ENCODE data around the gene KIZ. TPM values are rescaled to one million over a fixed set of nuclear protein-coding genes. Genes with fewer than 3 reads are reported as not detected.

The KIZ gene
- total and polyA plus RNA-seq, 2 experiments from 2014 or later, result 58.3 to 63.6 TPM

DNA sequence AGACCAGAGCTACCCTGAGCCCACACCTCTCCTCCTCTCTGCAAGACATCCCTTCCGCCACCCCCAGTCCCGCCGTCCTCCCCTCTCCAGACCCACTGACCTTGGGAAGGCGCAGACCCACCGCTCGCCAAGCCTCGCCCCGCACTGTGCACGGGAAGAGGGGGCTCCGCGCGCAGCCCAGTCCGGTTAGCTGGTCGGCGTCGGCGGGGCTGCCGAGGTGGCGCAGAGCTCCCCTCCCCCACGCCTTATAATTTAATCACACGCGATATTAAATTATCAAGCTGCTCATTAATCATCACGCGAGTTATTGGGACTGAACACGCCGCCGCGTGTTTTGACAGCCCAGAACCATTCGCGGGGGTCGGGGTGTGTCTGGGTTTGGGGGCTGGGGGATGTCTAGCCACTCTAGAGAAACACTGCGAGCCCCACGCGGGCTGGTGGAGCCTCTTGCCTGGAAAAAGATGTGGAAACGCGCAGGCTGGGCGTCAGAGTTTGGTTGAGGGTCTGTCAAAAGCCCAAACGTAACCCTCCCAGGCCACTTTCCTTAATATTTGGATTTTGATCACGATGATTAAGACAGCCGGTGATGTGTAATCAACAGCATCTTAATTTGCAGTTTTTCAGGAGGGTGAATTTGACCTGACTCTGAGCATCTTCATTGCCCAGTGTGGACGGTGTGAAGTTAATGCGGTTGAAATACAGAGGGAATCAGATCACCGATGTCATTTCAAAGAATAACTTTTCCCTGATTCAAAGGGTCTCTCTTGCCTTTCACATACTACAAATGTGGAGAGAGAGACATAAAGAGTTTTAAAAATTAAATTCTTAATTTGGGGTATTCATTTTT lies 19.5 kb upstream of the KIZ start, which contains the start of gene LINC00237:
TSS of gene LINC00237 (minus strand) at position 188 of the 847 bp plus-strand sequence.
- peak within 1 kb of the TSS; percentile 67 for H3K4me3 ChIP-seq
- ATAC-seq, result peak; percentile 11
- H3K4me2 ChIP-seq, result peak within 1 kb of the TSS; percentile 90
- no peaks in the 10 kb centered on the region; the same call in 1 of the 2 replicates for H3K79me2 ChIP-seq (replicated peaks; ENCODE audit: insufficient read depth)
- H3K36me3 ChIP-seq (ENCODE audit: insufficient read depth), result no peaks in the 10 kb centered on the region
- Mint-ChIP-seq H3K27me3 (ENCODE audit: insufficient read depth, low read depth, poor library complexity) (peaks cover 72% of the 10 kb centered on the region), H3K4me1 (peaks cover 30% of the 10 kb centered on the region), H3K4me3 (peak within 1 kb of the TSS; percentile 77), H3K9me3 (no peaks in the 10 kb centered on the region), H3K27ac (no peak within 1 kb of the TSS), H3K36me3 (ENCODE audit: low read depth) (no peaks in the 10 kb centered on the region; the same call in 2 of the 3 replicates)
- peaks cover 79% of the 10 kb centered on the region for H3K27me3 ChIP-seq (ENCODE audit: insufficient read depth)
- no peaks in the 10 kb centered on the region for H4K20me1 ChIP-seq (replicated peaks; ENCODE audit: insufficient read depth)
- peaks cover 10% of the 10 kb centered on the region for H3F3A ChIP-seq (replicated peaks; ENCODE audit: low read depth)
- peak; percentile 43 for DNase-seq (ENCODE audit: low spot score)
- TF ChIP-seq EZH2 (IDR thresholded peaks at IDR 0.05; ENCODE audit: low read depth, unreplicated experiment) (peak; percentile 62), ZNF331 (CRISPR knock-in tag; IDR thresholded peaks at IDR 0.05; ENCODE audit: low read depth) (no peak)
- no peak within 1 kb of the TSS for H3K27ac ChIP-seq (ENCODE audit: low read depth)
- H2AFZ ChIP-seq, result peak within 1 kb of the TSS; percentile 92
- peaks cover 41% of the 10 kb centered on the region for H3K4me1 ChIP-seq (ENCODE audit: insufficient read depth)
- H3K9me2 ChIP-seq (ENCODE audit: insufficient read depth), result no peaks in the 10 kb centered on the region

DNA sequence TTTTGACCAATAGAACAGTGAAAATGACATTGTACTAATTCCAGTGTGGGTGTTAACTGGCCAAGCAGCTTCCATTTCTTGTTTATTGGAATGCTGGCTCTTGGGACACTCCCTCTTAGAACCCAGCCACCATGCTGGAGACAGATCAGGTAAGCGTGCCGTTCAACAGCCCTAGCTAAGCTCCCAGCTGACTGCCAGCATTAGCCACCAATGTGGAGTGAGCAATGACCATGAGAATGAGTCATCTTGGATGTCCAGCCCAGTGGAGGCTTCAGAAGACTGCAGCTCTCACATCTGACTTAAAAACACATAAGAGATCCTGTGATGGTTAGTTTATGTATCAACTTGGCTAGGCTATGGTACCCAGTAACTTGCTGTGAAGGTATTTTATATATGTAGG lies 16.7 kb upstream of the KIZ start:
- Histone ChIP-seq H3K27me3 (ENCODE audit: insufficient read depth) (peaks cover 51% of the 10 kb centered on the region), H3K4me3 (no peak overlapping the region), H4K20me1 (replicated peaks; ENCODE audit: insufficient read depth) (no peaks in the 10 kb centered on the region), H3K4me2 (no peak overlapping the region), H3F3A (replicated peaks; ENCODE audit: low read depth) (no peaks in the 10 kb centered on the region; the same call in 1 of the 2 replicates), H3K36me3 (ENCODE audit: insufficient read depth) (no peaks in the 10 kb centered on the region), H3K4me1 (ENCODE audit: insufficient read depth) (peaks cover 37% of the 10 kb centered on the region), H3K9me2 (ENCODE audit: insufficient read depth) (no peaks in the 10 kb centered on the region), H3K27ac (ENCODE audit: low read depth) (no peak overlapping the region), H2AFZ (no peak overlapping the region), H3K79me2 (replicated peaks; ENCODE audit: insufficient read depth) (no peaks in the 10 kb centered on the region)
- Mint-ChIP-seq H3K27me3 (ENCODE audit: insufficient read depth, low read depth, poor library complexity) (peaks cover 47% of the 10 kb centered on the region), H3K27ac (no peak overlapping the region), H3K9me3 (no peaks in the 10 kb centered on the region), H3K4me3 (no peak overlapping the region), H3K4me1 (peaks cover 26% of the 10 kb centered on the region), H3K36me3 (ENCODE audit: low read depth) (no peaks in the 10 kb centered on the region)
- DNase-seq (ENCODE audit: low spot score), result no peak
- no peak for ATAC-seq
- TF ChIP-seq POLR2AphosphoS5 (IDR thresholded peaks at IDR 0.05; ENCODE audit: low read depth), result no peak
- TF ChIP-seq, protein P1, sequence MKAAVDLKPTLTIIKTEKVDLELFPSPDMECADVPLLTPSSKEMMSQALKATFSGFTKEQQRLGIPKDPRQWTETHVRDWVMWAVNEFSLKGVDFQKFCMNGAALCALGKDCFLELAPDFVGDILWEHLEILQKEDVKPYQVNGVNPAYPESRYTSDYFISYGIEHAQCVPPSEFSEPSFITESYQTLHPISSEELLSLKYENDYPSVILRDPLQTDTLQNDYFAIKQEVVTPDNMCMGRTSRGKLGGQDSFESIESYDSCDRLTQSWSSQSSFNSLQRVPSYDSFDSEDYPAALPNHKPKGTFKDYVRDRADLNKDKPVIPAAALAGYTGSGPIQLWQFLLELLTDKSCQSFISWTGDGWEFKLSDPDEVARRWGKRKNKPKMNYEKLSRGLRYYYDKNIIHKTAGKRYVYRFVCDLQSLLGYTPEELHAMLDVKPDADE (IDR thresholded peaks at IDR 0.05), result no peak
- TF ChIP-seq, protein P2, sequence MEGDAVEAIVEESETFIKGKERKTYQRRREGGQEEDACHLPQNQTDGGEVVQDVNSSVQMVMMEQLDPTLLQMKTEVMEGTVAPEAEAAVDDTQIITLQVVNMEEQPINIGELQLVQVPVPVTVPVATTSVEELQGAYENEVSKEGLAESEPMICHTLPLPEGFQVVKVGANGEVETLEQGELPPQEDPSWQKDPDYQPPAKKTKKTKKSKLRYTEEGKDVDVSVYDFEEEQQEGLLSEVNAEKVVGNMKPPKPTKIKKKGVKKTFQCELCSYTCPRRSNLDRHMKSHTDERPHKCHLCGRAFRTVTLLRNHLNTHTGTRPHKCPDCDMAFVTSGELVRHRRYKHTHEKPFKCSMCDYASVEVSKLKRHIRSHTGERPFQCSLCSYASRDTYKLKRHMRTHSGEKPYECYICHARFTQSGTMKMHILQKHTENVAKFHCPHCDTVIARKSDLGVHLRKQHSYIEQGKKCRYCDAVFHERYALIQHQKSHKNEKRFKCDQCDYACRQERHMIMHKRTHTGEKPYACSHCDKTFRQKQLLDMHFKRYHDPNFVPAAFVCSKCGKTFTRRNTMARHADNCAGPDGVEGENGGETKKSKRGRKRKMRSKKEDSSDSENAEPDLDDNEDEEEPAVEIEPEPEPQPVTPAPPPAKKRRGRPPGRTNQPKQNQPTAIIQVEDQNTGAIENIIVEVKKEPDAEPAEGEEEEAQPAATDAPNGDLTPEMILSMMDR (conservative IDR thresholded peaks at IDR 0.05; ENCODE audit: low read depth in 2 of 2), result no peak
- TF ChIP-seq, protein P3, sequence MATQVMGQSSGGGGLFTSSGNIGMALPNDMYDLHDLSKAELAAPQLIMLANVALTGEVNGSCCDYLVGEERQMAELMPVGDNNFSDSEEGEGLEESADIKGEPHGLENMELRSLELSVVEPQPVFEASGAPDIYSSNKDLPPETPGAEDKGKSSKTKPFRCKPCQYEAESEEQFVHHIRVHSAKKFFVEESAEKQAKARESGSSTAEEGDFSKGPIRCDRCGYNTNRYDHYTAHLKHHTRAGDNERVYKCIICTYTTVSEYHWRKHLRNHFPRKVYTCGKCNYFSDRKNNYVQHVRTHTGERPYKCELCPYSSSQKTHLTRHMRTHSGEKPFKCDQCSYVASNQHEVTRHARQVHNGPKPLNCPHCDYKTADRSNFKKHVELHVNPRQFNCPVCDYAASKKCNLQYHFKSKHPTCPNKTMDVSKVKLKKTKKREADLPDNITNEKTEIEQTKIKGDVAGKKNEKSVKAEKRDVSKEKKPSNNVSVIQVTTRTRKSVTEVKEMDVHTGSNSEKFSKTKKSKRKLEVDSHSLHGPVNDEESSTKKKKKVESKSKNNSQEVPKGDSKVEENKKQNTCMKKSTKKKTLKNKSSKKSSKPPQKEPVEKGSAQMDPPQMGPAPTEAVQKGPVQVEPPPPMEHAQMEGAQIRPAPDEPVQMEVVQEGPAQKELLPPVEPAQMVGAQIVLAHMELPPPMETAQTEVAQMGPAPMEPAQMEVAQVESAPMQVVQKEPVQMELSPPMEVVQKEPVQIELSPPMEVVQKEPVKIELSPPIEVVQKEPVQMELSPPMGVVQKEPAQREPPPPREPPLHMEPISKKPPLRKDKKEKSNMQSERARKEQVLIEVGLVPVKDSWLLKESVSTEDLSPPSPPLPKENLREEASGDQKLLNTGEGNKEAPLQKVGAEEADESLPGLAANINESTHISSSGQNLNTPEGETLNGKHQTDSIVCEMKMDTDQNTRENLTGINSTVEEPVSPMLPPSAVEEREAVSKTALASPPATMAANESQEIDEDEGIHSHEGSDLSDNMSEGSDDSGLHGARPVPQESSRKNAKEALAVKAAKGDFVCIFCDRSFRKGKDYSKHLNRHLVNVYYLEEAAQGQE (IDR thresholded peaks at IDR 0.05; ENCODE audit: unreplicated experiment), result no peak
- TF ChIP-seq, protein P4, sequence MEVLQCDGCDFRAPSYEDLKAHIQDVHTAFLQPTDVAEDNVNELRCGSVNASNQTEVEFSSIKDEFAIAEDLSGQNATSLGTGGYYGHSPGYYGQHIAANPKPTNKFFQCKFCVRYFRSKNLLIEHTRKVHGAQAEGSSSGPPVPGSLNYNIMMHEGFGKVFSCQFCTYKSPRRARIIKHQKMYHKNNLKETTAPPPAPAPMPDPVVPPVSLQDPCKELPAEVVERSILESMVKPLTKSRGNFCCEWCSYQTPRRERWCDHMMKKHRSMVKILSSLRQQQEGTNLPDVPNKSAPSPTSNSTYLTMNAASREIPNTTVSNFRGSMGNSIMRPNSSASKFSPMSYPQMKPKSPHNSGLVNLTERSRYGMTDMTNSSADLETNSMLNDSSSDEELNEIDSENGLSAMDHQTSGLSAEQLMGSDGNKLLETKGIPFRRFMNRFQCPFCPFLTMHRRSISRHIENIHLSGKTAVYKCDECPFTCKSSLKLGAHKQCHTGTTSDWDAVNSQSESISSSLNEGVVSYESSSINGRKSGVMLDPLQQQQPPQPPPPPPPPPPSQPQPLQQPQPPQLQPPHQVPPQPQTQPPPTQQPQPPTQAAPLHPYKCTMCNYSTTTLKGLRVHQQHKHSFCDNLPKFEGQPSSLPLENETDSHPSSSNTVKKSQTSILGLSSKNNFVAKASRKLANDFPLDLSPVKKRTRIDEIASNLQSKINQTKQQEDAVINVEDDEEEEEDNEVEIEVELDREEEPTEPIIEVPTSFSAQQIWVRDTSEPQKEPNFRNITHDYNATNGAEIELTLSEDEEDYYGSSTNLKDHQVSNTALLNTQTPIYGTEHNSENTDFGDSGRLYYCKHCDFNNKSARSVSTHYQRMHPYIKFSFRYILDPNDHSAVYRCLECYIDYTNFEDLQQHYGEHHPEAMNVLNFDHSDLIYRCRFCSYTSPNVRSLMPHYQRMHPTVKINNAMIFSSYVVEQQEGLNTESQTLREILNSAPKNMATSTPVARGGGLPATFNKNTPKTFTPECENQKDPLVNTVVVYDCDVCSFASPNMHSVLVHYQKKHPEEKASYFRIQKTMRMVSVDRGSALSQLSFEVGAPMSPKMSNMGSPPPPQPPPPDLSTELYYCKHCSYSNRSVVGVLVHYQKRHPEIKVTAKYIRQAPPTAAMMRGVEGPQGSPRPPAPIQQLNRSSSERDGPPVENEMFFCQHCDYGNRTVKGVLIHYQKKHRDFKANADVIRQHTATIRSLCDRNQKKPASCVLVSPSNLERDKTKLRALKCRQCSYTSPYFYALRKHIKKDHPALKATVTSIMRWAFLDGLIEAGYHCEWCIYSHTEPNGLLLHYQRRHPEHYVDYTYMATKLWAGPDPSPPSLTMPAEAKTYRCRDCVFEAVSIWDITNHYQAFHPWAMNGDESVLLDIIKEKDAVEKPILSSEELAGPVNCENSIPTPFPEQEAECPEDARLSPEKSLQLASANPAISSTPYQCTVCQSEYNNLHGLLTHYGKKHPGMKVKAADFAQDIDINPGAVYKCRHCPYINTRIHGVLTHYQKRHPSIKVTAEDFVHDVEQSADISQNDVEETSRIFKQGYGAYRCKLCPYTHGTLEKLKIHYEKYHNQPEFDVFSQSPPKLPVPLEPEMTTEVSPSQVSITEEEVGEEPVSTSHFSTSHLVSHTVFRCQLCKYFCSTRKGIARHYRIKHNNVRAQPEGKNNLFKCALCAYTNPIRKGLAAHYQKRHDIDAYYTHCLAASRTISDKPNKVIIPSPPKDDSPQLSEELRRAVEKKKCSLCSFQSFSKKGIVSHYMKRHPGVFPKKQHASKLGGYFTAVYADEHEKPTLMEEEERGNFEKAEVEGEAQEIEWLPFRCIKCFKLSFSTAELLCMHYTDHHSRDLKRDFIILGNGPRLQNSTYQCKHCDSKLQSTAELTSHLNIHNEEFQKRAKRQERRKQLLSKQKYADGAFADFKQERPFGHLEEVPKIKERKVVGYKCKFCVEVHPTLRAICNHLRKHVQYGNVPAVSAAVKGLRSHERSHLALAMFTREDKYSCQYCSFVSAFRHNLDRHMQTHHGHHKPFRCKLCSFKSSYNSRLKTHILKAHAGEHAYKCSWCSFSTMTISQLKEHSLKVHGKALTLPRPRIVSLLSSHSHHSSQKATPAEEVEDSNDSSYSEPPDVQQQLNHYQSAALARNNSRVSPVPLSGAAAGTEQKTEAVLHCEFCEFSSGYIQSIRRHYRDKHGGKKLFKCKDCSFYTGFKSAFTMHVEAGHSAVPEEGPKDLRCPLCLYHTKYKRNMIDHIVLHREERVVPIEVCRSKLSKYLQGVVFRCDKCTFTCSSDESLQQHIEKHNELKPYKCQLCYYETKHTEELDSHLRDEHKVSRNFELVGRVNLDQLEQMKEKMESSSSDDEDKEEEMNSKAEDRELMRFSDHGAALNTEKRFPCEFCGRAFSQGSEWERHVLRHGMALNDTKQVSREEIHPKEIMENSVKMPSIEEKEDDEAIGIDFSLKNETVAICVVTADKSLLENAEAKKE (CRISPR knock-in tag; IDR thresholded peaks at IDR 0.05), result no peak

Data from GM23338 (cell line).